ENCODE data around the gene TMEM11. TPM values are rescaled to one million over a fixed set of nuclear protein-coding genes. Genes with fewer than 3 reads are reported as not detected.
A peak's percentile ranks its signal among the peaks of the same experiment; 100 is the strongest.

The TMEM11 gene
- total RNA-seq, 1 donor from 2014 or later: 24.2 TPM

- peaks cover 47% of the 10 kb centered on the region for H3K4me1 ChIP-seq
- ATAC-seq: no peak
- no peak overlapping the region for H3K4me3 ChIP-seq
- intact Hi-C loops (cut with DNase I): loop anchor here (10.0 kb wide), 1 partner anchor 62 kb away; no protein-coding TSS in a partner anchor
- no peaks in the 10 kb centered on the region for H3K9me3 ChIP-seq
- TF ChIP-seq CTCF (IDR thresholded peaks at IDR 0.05): no peak
- H3K36me3 ChIP-seq: no peaks in the 10 kb centered on the region
- peak overlapping the region; percentile 63 for H3K27ac ChIP-seq
- DNase-seq: no peak
- H3K27me3 ChIP-seq: no peaks in the 10 kb centered on the region
These were observed 51.6 kb downstream of the TMEM11 start for GRCh38 chr17:21162394-21162775.

GRCh38 chr17:21161498-21162393 is 52.2 kb downstream of the TMEM11 start:
- intact Hi-C loops (cut with DNase I): loop anchor here (10.0 kb wide), 1 partner anchor 63 kb away; no protein-coding TSS in a partner anchor
- no peak for DNase-seq
- Histone ChIP-seq H3K9me3 (no peaks in the 10 kb centered on the region), H3K36me3 (no peaks in the 10 kb centered on the region), H3K4me3 (no peak overlapping the region), H3K4me1 (peaks cover 43% of the 10 kb centered on the region), H3K27ac (peak overlapping the region; percentile 63), H3K27me3 (no peaks in the 10 kb centered on the region)
- ATAC-seq: no peak
- no peak for TF ChIP-seq CTCF (IDR thresholded peaks at IDR 0.05)

GRCh38 chr17:21160401-21160800 is 53.6 kb downstream of the TMEM11 start:
- TF ChIP-seq CTCF (IDR thresholded peaks at IDR 0.05): no peak
- ATAC-seq (no peak), DNase-seq (no peak)
- H3K9me3 ChIP-seq: peaks cover under 1% of the 10 kb centered on the region
- peaks cover 35% of the 10 kb centered on the region for H3K4me1 ChIP-seq
- H3K27me3 ChIP-seq: no peaks in the 10 kb centered on the region
- no peaks in the 10 kb centered on the region for H3K36me3 ChIP-seq
- intact Hi-C loops (cut with DNase I): loop anchor here (10.0 kb wide), 1 partner anchor 64 kb away; no protein-coding TSS in a partner anchor
- H3K4me3 ChIP-seq: no peak overlapping the region
- H3K27ac ChIP-seq: no peak overlapping the region

GRCh38 chr17:21157586-21158370 is 56.2 kb downstream of the TMEM11 start:
- Histone ChIP-seq H3K4me1 (peaks cover 21% of the 10 kb centered on the region), H3K4me3 (no peak overlapping the region), H3K27ac (no peak overlapping the region), H3K27me3 (no peaks in the 10 kb centered on the region), H3K9me3 (peaks cover 7% of the 10 kb centered on the region), H3K36me3 (no peaks in the 10 kb centered on the region)
- no peak for ATAC-seq
- TF ChIP-seq CTCF (IDR thresholded peaks at IDR 0.05): no peak
- no peak for DNase-seq
- intact Hi-C loops (cut with DNase I): no loop called here

- Histone ChIP-seq H3K27me3 (no peaks in the 10 kb centered on the region), H3K27ac (no peak overlapping the region), H3K9me3 (peaks cover 7% of the 10 kb centered on the region), H3K36me3 (no peaks in the 10 kb centered on the region), H3K4me3 (no peak overlapping the region), H3K4me1 (no peaks in the 10 kb centered on the region)
- no peak for TF ChIP-seq CTCF (IDR thresholded peaks at IDR 0.05)
- no peak for ATAC-seq
- DNase-seq: no peak
- intact Hi-C loops (cut with DNase I): no loop called here
These were observed 61.2 kb downstream of the TMEM11 start for GRCh38 chr17:21152731-21153130.
